NCI-H1436 (cell line): ENCODE measurements around the gene DLD.
"Not testable (repeated sequence)": the region's sequence is repeated elsewhere in the genome, so short reads cannot be mapped to it uniquely, and the experiment has no call there.

ENCODE experiments used
- DNase-seq: peaks from one replicate; lab custom pipeline; 2025; lab: John Stamatoyannopoulos, UW

DLD gene

DNA sequence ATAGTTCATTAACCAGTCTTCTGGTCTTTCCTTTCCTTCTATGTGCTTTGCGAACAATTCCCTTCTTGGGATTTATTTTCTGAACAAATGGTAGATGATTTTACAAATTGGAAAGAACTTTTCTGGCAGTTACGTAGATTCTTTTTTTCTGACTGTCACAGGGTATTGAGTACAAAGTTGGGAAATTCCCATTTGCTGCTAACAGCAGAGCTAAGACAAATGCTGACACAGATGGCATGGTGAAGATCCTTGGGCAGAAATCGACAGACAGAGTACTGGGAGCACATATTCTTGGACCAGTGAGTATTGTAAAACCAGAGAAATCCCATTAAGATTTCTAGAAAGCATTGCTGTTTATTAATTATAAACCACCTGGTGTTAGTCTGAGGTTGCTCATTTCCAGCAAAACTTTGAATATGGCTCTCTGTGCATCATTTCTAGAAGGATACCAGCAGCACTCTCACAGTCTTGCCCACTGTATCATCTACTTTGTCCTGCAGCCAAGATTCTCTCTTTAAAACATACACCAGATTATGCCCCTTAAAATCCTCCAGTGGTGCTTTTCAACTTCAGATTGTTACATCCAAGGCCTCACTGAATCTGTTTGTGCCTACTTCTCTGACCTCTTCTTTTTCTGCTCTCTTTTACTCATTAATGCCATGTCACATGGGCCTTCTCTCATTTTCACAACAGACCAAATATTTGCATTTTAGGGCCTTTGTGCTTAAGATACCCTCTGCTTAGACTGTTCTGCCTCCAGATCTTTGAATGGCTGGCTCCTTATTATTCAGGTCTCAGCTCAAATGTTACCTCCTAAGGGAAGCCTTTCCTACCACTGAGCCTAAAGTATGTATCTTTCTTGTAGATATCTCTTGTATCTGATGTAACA is 27.0 kb downstream of the DLD start:
- DNase-seq = no peak

DNA sequence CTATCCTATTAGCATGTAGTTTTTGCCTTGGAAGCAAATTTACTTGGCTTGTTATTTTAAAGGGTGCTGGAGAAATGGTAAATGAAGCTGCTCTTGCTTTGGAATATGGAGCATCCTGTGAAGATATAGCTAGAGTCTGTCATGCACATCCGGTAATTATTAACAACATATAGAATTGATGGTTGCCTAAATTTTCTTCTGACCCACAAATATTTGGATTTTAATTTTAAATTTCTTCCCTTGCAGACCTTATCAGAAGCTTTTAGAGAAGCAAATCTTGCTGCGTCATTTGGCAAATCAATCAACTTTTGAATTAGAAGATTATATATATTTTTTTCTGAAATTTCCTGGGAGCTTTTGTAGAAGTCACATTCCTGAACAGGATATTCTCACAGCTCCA is 28.0 kb downstream of the DLD start:
- no peak for DNase-seq

DNA sequence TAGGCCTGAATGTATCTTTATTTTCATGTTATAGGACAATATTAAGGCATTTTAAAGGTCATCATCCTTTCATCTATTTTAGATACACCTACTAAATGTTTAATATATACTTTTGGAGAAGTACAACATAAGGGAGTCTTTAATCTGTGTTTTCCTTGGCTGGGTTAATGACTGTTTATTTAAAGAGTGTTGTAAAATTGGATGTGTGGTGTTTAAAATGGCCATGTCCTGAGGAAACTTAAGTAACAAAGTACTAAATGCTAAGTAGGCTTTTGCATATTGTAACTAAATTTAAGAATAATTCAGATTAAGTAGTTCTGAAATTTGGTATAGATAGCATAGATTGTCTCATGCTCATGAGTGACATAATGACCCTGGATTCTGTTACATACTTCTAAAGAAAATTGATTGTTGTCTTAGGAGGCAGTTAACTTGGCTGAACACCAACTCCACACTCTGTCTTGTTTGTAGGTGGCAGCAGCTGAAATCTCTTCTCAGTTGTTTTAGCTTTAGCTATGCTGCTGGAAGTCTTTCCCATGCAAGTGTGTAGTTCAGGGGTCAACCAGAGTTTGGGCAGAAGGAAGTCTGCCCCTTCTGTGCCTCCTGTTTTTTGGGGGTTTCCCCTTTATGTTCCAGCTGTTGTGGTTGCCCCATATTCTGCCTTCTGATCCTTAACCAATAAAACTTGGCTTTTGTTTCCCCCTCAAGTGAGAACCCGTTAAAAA is 29.2 kb downstream of the DLD start:
- no peak for DNase-seq

DNA sequence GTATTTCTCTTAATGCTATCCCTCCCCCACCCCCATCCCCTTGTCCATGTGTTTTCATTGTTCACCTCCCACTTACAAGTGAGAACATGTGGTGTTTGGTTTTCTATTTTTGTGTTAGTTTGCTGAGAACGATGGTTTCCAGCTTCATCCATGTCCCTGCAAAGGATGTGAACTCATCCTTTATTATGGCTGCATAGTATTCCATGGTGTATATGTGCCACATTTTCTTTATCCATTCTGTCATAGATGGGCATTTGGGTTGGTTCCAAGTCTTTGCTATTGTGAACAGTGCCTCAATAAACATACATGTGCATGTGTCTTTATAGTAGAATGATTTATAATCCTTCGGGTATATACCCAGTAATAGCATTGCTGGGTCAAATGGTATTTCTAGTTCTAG is 30.8 kb downstream of the DLD start:
- DNase-seq = not testable (repeated sequence)

DNA sequence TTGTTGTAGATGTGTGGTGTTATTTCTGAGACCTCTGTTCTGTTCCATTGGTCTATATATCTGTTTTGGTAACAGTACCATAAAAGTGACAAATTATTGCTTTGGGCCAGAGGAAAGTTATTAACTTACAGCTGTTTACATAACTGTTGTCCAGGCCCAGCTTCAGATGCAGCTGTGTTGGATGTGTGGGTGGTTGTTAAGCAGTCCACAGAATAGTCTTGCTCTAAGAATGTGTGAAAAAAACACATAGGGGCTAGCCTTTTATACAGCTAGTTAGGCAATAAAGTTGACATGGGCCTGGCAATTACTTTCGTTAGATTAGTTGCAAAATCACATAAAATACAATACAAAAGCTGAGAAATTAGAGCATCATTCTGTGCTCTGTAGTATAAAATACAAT is 31.9 kb downstream of the DLD start:
- no peak for DNase-seq

DNA sequence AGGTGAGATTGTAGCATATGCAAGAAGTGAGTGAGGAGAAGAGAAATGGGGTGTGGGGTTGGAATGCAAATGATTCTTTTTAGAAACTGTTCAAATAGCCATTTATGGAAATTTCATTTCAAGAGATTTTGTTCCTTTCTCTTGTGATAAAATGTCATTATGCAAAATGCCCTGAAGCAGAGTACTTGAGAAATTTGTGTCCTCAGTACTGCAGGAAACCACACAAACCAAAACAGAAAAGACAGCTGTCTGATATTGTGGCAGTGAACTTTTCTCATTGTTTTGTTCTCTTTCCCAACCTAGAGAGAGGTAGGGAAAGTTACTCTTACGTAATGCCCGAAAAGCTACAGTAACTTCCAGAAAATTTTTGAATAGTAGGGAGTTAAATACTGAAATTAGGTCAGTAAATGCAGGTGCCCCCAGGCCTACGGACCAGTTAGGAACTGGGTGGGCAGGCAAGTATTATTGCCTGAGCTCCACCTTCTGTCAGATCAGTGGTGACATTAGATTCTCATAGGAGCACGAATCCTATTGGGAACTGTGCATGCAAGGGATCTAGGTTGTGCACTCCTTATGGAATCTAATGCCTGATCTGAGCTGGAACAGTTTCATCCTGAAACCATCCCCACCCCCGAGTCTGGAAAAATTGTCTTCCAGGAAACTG is 34.0 kb downstream of the DLD start:
- DNase-seq = no peak

DNA sequence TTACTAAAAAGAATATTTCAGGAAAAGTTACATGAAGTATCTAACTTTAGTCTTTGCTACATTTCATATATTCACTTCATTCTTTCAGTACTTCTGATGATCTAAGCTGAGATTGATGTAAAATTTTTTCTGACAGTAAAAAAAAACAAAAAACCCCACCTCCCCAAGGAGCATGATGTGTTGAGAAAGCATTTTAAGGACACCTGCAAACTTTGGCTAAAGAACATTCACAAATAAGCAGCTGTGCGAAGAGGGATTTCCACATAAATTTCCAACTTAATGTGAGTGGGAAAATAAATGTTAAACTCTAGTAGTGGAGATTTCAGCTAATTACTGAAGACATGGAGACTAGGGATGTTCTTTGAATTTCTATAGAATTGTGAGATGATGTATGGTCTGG is 35.5 kb downstream of the DLD start:
- no peak for DNase-seq

DNA sequence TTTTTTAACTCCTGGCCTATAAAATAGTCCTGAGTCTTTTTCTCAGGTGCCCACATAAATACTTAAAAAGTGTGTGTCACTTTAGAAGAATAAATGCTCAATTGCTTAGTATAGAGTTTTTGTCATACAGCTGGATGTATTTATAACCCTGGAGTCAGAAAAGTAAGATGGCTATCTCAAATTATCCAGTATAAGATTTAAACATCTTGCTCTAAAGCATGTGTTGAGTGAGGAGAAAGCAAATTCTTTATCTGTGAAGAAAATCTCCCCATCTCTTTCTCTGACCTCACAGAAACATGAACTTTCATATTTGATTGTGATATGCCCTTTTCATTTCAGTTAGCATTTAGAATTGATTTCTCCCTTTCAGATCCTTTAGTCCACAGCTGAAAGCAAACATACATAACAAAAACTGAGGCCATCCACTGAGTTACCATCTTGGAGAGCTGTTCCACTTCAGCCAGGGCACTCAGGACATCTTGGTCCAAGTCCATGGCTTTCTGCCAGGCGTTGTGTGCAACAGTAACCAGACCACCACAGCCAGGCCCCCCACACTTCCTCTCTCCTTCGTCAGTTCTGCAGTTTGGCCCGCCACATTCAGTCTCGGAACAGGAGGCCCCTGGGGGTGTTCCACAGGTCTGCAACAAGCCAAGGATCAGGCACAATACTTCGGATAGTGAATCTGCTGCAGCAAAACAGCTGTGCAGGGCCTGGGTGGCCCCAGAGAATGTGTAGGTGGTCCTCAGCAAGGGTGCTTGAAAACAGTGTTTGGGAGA is 40.9 kb downstream of the DLD start:
- DNase-seq = no peak

DNA sequence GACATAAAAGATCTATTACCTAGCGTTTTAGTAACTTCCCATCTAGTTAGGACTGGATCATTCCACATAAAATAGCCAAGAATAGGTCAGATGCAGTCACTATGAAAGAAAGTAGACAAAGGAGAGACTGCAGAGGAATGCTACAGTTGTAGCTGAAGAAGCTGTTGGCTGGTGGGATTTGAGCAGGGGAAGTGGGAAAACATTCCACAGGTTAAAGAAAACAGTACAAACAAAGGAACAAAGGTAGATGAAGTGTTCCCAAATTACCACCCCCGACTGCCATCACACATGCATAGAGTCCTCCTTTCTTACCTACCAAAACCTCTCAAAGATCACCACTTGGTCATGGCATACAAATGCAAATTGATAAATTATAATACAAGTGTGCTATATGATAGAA is 41.8 kb downstream of the DLD start:
- DNase-seq = no peak

DNA sequence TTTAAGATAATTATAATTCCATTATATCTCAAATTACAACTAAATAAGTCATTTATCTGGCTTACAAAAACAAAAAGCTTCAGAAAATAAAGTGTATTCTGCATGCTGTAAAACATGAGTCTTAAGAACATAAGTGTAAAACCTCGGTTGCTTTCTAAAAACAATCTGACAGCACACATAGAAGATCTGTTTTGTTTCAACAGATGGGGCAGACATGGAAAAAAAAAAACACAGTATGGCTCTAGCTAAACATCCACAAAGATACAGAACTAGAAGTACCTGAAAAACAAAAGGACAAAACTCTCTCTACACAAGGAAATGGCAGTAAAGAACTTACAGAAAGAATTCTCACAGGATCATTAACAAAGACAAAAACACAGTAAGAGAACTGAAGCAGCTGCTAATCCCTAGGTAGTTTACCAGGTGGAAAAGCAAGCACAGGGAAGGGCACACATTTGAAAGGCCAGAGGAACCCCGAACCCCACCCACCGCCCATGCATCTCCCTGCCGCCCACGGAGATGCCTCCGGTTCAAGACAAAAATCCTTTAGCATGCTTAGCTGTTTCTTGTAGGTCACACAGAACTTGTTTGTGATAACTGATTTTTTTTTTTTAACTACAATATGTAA is 42.5 kb downstream of the DLD start:
- no peak for DNase-seq

DNA sequence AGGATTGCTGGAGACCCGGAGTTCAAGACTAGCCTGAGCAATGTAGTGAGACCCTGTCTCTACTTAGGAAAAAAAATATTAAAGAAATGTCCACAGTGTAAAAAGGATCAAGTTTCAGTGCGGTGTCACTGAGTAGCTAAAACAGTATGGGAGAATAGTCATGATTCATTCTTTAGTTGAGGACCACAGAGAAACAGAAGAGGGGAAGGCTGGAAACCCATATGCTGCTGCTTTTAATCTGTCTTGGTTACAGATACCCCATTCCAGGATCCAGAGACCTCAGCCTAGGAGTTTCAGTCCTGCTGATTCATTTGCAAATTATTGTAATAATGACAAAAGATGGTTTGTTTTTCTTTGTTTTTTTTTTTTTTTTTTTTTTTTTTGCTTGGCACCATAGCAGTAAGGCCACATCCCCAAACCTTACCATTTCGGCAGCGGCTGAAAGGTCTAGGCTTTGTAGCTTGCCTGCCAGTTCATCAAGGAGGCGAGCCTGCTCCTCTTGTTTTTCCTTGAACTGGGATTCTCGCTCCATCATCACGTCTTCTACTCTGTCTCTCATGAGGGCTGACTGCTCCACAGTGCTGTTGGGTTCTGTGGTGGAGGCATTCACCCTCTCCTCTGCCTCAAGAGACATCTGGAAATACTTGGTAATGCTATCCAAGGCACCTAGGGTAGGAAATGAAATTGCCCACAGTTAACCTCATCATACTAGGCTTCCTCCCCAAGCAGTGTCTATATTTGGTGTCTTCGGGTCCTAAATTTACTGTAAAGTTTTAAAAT is 44.2 kb downstream of the DLD start:
- DNase-seq = no peak

DNA sequence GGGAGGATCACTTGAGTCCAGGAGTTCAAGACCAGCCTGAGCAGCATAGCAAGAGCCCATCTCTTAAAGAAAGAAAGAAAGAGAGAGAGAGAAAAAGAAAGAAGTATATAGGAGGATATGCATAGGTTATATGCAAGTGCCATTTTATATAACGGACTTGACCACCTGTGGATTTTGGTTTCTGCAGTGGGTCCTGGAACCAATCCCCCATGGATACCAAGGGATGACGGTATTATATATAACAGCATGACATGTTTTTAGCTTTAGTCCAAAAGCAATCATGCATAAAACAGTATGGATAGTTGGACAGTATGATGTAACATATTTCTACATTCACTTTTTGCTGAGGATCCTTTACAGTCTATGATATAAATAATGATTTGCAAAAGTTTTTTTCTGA is 45.3 kb downstream of the DLD start:
- no peak for DNase-seq

DNA sequence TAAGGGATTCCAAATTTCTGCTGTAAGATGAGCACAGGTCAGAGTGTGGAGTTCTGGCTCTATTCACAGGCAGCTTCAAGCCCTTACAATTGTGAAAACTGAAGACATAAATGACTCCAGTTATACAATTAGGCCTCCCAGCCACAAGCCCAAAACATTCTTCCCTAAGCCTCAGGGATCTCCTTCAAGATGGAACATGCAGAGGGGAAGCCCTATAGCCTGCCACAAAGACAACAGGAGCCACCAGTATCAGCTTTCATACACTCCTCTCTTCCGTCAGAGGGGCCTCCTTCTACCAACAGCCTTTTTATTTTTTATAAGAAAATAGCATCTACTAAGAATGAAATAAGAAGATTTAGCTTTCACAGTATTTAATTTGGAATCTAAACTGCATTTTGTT is 46.5 kb downstream of the DLD start:
- DNase-seq = no peak

DNA sequence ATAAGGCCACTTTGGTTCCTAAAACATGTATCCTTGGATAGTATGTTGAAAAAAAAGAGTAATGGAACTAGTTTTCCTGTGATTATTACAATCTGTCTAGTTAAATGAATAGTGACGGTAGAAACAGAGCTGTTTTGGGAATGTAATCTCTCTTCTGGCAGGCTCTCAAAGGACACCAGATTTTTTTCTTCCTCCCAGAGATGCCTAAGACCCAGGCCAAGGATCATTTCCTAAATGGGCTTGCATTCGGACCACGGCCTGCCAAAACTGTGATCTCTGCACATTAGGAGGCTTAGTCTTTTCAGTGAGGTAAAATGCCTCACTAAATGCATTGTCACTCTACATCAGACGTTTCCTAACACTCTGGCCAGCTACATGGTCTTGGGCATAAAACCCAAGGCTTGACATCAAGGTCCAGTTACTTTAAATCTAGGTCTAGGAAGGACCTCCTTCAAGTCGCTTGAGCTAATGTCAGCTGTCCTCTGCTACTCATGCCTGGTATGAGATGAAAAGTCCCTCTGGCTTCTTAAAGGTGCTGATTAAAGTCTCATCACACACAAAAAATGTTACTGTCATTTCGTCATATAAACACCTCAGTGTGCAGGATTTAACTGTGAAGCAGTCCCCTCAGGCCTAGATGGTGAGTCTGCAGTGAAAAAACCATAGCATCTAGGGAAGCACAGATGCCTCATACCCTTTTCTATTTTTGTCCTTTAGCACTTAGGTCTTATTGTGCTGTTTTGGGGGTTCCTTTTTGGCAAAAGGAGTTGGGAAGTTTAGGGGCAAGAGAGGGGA is 47.7 kb downstream of the DLD start:
- DNase-seq = no peak

DNA sequence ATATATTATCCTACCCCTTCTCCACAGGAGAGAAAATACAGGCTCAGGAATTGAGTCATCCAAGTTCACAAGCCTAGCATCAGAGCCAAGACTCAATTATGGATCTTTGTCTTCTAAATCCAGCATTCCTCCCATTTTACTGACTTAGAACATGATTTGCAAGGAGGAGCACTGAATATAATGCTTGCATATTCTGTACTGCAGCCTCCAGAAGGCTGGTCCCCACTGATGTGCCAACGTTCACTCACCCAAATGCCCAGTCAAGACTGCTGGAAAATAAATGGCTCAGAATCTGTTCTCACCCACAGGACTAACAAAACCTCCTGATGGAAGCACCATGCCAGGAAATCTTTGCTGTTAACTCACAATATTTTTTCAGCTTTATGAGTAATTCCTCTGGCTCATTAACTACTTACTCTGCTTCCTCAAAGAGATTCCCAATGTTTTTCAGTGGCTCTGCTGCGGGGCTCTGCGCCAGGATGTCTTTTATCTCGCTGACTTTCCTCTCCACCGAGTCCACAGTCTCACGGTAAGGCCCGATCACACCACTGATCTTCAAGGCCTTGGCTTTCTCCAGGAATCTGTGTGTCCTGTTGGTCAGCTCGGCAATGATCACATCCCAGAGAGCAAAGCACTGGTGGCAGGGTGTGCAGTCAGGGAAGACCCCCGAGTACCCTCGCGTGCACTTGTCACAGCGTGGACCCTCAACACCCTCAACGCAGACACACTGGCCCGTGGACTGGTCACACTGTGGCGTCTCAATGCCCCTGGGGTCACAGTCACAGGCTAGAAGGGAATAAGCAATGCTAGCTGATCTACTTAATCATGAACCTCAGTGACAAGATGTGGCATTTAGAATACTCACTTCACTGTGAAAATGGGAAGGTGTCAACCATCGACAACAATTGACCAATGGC is 48.8 kb downstream of the DLD start:
- DNase-seq = no peak

DNA sequence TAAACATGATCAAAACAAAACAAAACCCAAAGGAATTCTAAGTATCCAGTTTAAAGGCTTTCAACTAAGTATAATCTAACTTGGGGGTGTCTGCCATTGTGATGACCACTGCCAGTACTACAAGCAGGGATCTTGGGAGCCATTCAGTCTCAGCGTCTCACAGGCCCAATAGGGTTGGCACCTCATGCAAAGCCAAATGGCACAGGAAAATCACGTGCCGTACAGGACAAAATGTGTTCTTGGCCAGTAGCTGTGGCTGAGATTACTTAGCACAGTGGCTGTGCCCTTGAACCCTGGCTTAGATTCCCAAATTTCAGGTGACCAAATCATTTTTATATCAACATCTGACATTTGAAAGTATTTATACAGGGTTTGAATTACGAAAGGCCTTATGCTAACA is 50.0 kb downstream of the DLD start:
- no peak for DNase-seq

DNA sequence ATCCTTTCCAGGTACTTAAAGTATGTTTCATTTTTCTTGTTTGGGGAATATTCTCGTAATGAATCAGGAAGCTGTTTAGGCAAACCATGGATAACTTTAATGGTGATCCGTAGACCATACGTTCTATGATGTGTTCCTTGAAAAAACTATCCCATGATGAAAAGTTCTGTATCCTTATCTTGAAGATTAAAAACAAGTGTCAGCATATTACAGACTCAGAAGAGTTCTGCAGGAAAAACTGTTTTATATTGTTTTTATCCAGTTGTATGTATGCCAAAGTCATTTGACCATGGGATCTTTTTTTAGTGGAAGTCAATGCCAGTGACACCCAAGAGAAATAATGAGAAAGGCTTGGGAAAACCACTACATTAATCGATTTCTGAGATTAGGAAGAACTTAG is 52.0 kb downstream of the DLD start:
- DNase-seq = no peak

DNA sequence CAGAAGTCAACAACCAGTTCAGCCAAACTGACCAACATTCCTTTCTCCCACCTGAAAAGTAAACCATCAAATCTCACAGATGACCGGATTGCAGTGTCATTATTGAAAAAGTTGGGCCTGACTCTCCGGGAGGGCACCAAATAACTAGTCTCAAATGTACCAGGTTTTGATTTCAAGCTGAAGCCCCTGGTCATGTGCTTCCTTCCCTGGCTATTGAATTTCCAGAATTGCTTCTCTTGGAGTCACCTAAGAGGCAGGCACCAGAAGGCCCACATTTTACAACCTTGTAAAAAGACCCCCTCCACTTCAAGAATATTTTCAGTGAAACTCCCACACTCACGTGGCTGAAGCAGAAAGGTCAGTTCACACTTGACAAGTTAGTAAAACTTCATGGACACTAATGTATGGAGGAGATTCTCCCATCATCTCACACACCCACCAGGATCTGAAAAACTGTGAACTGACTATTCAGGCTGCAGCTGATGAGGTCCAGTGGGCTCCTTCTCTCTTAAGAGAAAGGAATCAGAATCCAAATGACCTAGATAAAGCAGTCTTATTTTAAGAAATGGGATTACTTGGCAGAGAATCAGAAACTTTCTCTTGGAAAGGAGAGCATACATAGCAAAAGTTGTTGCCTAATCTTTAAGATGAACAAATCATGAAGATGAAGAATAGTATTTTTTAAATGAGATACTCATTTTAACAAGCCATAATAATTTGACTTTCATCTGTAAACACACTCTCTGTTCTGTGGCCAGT is 53.6 kb downstream of the DLD start:
- no peak for DNase-seq
